A673 (cell line): Measurements from ENCODE around the gene DRD4. TPM values are rescaled to one million over a fixed set of nuclear protein-coding genes. Genes with fewer than 3 reads are reported as not detected.
A peak's percentile ranks its signal among the peaks of the same experiment; 100 is the strongest.

Source experiments
- Bru-seq: library from RNA; stranded (reverse); fragments of 400-500 nt; gene quantifications from one replicate; lab custom pipeline; 2021; lab: Mats Ljungman, UMichigan
- BruChase-seq, 2 experiments: library from RNA; stranded (reverse); fragments of 400-500 nt; gene quantifications; one replicate each; lab custom pipeline; 2021; lab: Mats Ljungman, UMichigan
- BruUV-seq: library from RNA; stranded (reverse); fragments of 400-500 nt; replicated peaks from 2 replicates; lab custom pipeline; 2021; lab: Mats Ljungman, UMichigan
- CTCF ChIA-PET: fragments of 300-600 bp; sonication (Branson Sonifier 250); formaldehyde crosslinking; loops from one replicate; lab custom pipeline; 2022; ENCODE audit warnings: antibody characterized with exemption; lab: Charles Lee
- POLR2A ChIA-PET: fragments of 300-600 bp; sonication (Branson Sonifier 250); formaldehyde crosslinking; loops from one replicate; lab custom pipeline; 2022; ENCODE audit warnings: antibody characterized with exemption; ENCODE audit not compliant: low non-redundant PET; lab: Charles Lee
- DNase-seq: peaks from one replicate; pipeline ENCODE4 v3.0.0-alpha.2; 2015; ENCODE audit warnings: low spot score
- H3K27ac ChIP-seq: fragments of 200-600 bp; sonication (generic); 2 replicates; pipeline ENCODE4 v1.5.1; 2016; ENCODE audit warnings: mixed run types, low read depth, mild to moderate bottlenecking, mixed read lengths, antibody characterized with exemption, low read length; ENCODE audit not compliant: poor library complexity, severe bottlenecking
- H3K27me3 ChIP-seq: fragments of 200-600 bp; sonication (generic); replicated peaks from 2 replicates; pipeline ENCODE4 v1.6.1; 2017; ENCODE audit warnings: mixed run types, low read depth, mild to moderate bottlenecking, mixed read lengths, antibody characterized with exemption, low read length; ENCODE audit not compliant: insufficient read depth, poor library complexity
- H3K36me3 ChIP-seq: fragments of 200-600 bp; sonication (generic); 2 replicates; pipeline ENCODE4 v1.6.1; 2016; ENCODE audit warnings: mixed run types, mild to moderate bottlenecking, mixed read lengths, antibody characterized with exemption, low read length; ENCODE audit not compliant: insufficient read depth, poor library complexity, severe bottlenecking
- H3K4me1 ChIP-seq: fragments of 200-600 bp; sonication (generic); 2 replicates; pipeline ENCODE4 v1.6.1; 2017; ENCODE audit warnings: mixed run types, mild to moderate bottlenecking, mixed read lengths, antibody characterized with exemption, low read length; ENCODE audit not compliant: insufficient read depth, poor library complexity, severe bottlenecking
- H3K4me3 ChIP-seq: fragments of 200-600 bp; sonication (generic); 2 replicates; pipeline ENCODE4 v1.5.1; 2016; ENCODE audit warnings: low read depth, mixed run types, mild to moderate bottlenecking, mixed read lengths, low read length; ENCODE audit not compliant: poor library complexity, severe bottlenecking
- H3K9me3 ChIP-seq: fragments of 200-600 bp; sonication (generic); 2 replicates; pipeline ENCODE4 v1.6.1; 2016; ENCODE audit warnings: mixed run types, low read depth, mild to moderate bottlenecking, mixed read lengths, antibody characterized with exemption, low read length; ENCODE audit not compliant: poor library complexity, severe bottlenecking
- CTCF ChIP-seq: fragments of 300-800, 200-600 bp; sonication (generic); conservative IDR thresholded peaks from 2 replicates; pipeline ENCODE4 v1.5.1; 2017; ENCODE audit warnings: low read depth, mild to moderate bottlenecking, antibody characterized with exemption, low read length, moderate library complexity, mixed read lengths
- EZH2 ChIP-seq: fragments of 200-600 bp; sonication (generic); IDR thresholded peaks from 2 replicates; pipeline ENCODE4 v1.6.1; 2017; ENCODE audit warnings: borderline replicate concordance, low read depth, mild to moderate bottlenecking, mixed read lengths, antibody characterized with exemption, low read length; ENCODE audit not compliant: poor library complexity, severe bottlenecking
- intact Hi-C: fragments of 100-400 bp; cut with micrococcal nuclease; formaldehyde crosslinking; loops from one replicate; pipeline ENCODE4 v1.10.0; 2022; ENCODE audit not compliant: unreplicated experiment
- long read RNA-seq: library from polyadenylated mRNA; stranded (forward); transcript quantifications from one replicate; pipeline ENCODE4 v2.0.0, GENCODE V29; 2022
- total RNA-seq: library from RNA; stranded (reverse); gene quantifications from 2 replicates; pipeline ENCODE4 v1.2.3, GENCODE V29; 2021

DRD4 gene
- total RNA-seq (3.0 and 3.7 TPM in 2 replicates), Bru-seq, nascent RNA (percentile 43 among the genes with signal in this experiment), BruChase-seq, experiment 1, labeled RNA remaining after a 2-hour chase (percentile 44 among the genes with signal in this experiment), BruChase-seq, experiment 2, labeled RNA remaining after a 6-hour chase (percentile 61 among the genes with signal in this experiment)
- long read RNA-seq, partial matches to known transcripts = 1 of 4 reads
- long read RNA-seq, other reads (novel, unspliced or antisense) = 2 of 4 reads

- intact Hi-C loops = no loop called here
- DNase-seq = no peak
- H3K27me3 ChIP-seq = no peaks in the 10 kb centered on the region
- ChIA-PET POLR2A (no interaction called here), CTCF (no interaction called here)
- BruUV-seq = no TSS peak
- no peaks in the 10 kb centered on the region for H3K36me3 ChIP-seq
- no peak for TF ChIP-seq CTCF
- H3K4me1 ChIP-seq = peaks cover 40% of the 10 kb centered on the region
- no peaks in the 10 kb centered on the region for H3K9me3 ChIP-seq
- H3K27ac ChIP-seq = peak within 1 kb of the TSS; percentile 82
- H3K4me3 ChIP-seq = peak within 1 kb of the TSS; percentile 15
Observed at GRCh38 chr11:636511-637332, at the start of gene DRD4. TSS of gene DRD4 (plus strand) at chr11:637269. CDS start at chr11:637305, 36 bp downstream.

- Histone ChIP-seq H3K27me3 (no peaks in the 10 kb centered on the region), H3K27ac (no peak overlapping the region), H3K36me3 (peaks cover 52% of the 10 kb centered on the region), H3K4me3 (no peak overlapping the region), H3K4me1 (no peaks in the 10 kb centered on the region), H3K9me3 (no peaks in the 10 kb centered on the region)
- ChIA-PET POLR2A (no interaction called here), CTCF (no interaction called here)
- no peak for DNase-seq
- intact Hi-C loops = no loop called here
- no peak for TF ChIP-seq CTCF
- no peak for TF ChIP-seq EZH2
- no TSS peak for BruUV-seq
Observed at GRCh38 chr11:587546-587945, 49.5 kb upstream of the DRD4 start.

- no peak for DNase-seq
- H3K9me3 ChIP-seq = no peaks in the 10 kb centered on the region
- no peak overlapping the region for H3K27ac ChIP-seq
- no TSS peak for BruUV-seq
- ChIA-PET POLR2A (no interaction called here), CTCF (no interaction called here)
- H3K36me3 ChIP-seq = peaks cover 56% of the 10 kb centered on the region
- no peak for TF ChIP-seq CTCF
- no peak for TF ChIP-seq EZH2
- intact Hi-C loops = no loop called here
- H3K4me3 ChIP-seq = no peak overlapping the region
- H3K4me1 ChIP-seq = no peaks in the 10 kb centered on the region
- H3K27me3 ChIP-seq = no peaks in the 10 kb centered on the region
Observed at GRCh38 chr11:587978-588380, 49.1 kb upstream of the DRD4 start.
